A172 (cell line): ENCODE measurements around the gene HDAC11. TPM values are rescaled to one million over a fixed set of nuclear protein-coding genes. Genes with fewer than 3 reads are reported as not detected.

Experiments
- DNase-seq: peaks from one replicate; pipeline ENCODE4 v3.0.0-alpha.2; 2015; ENCODE audit warnings: low spot score
- total RNA-seq: library from RNA; depleted of rRNA; stranded (reverse); fragments of >200 nt; shearing (Covaris generic); gene quantifications from 2 replicates; pipeline ENCODE4 v1.2.3, GENCODE V29; 2014

The HDAC11 gene
- total RNA-seq, 1 experiment from 2014 or later: 17.4 TPM

- no peak for DNase-seq
Measured at GRCh38 chr3:13466781-13467180, 13.3 kb upstream of the HDAC11 start.

GRCh38 chr3:13470894-13471574, 9.1 kb upstream of the HDAC11 start:
- DNase-seq: no peak

- no peak for DNase-seq
Measured at GRCh38 chr3:13472286-13472685, 7.8 kb upstream of the HDAC11 start.

GRCh38 chr3:13473020-13473419, 7.1 kb upstream of the HDAC11 start:
- DNase-seq: no peak

GRCh38 chr3:13474021-13474420, 6.1 kb upstream of the HDAC11 start:
- DNase-seq: no peak

GRCh38 chr3:13474776-13475303, 5.3 kb upstream of the HDAC11 start:
- no peak for DNase-seq

- DNase-seq: no peak
Measured at GRCh38 chr3:13475871-13476590, 4.1 kb upstream of the HDAC11 start.

GRCh38 chr3:13477943-13478342, 2.2 kb upstream of the HDAC11 start:
- no peak for DNase-seq

- no peak for DNase-seq
Measured at GRCh38 chr3:13479332-13479581, 849 bp upstream of the HDAC11 start.

GRCh38 chr3:13480340-13481318, 523 bp downstream of the HDAC11 start:
- DNase-seq: no peak

- DNase-seq: no peak
Measured at GRCh38 chr3:13482106-13482690, 2.1 kb downstream of the HDAC11 start.

- no peak for DNase-seq
Measured at GRCh38 chr3:13483286-13483685, 3.2 kb downstream of the HDAC11 start.

- no peak for DNase-seq
Measured at GRCh38 chr3:13483988-13484695, 4.0 kb downstream of the HDAC11 start.

GRCh38 chr3:13484851-13485590, 4.9 kb downstream of the HDAC11 start:
- DNase-seq: peak; percentile 87

- DNase-seq: peak; percentile 50
Measured at GRCh38 chr3:13485630-13486562, 5.8 kb downstream of the HDAC11 start.

GRCh38 chr3:13487403-13487802, 7.3 kb downstream of the HDAC11 start:
- DNase-seq: no peak

- DNase-seq: no peak
Measured at GRCh38 chr3:13491206-13491974, 11.3 kb downstream of the HDAC11 start.

- no peak for DNase-seq
Measured at GRCh38 chr3:13492048-13492447, 11.9 kb downstream of the HDAC11 start.
